SK-N-SH treated with all-trans-retinoic acid at 6 μM for 48 hours (cell line): ENCODE results near the gene HYAL3.
A peak's percentile ranks its signal among the peaks of the same experiment; 100 is the strongest.

Experiments
- ATAC-seq: fragments of 200-7000 bp; cut with Tn5 transposase; 3 replicates; pipeline ENCODE4 v1.9.1; 2020; ENCODE audit warnings: mild to moderate bottlenecking, moderate library complexity
- CREB5 ChIP-seq: fragments of 250-450 bp; sonication (Bioruptor Pico); IDR thresholded peaks from 2 replicates; pipeline ENCODE4 v1.5.1; 2020; ENCODE audit warnings: low read depth, mild to moderate bottlenecking, moderate library complexity
- CSDC2 ChIP-seq: fragments of 250-450 bp; sonication (Bioruptor Pico); IDR thresholded peaks from 2 replicates; pipeline ENCODE4 v1.5.0; 2020; ENCODE audit warnings: mild to moderate bottlenecking, moderate library complexity
- CSRNP3 ChIP-seq: fragments of 250-450 bp; sonication (Bioruptor Pico); IDR thresholded peaks from 2 replicates; pipeline ENCODE4 v1.5.1; 2021; ENCODE audit warnings: mild to moderate bottlenecking, moderate library complexity
- ESRRG ChIP-seq: fragments of 250-450 bp; sonication (Bioruptor Pico); IDR thresholded peaks from 2 replicates; pipeline ENCODE4 v1.6.1; 2021; ENCODE audit warnings: mild to moderate bottlenecking
- GLIS3 ChIP-seq: fragments of 250-450 bp; sonication (Bioruptor Pico); IDR thresholded peaks from 2 replicates; pipeline ENCODE4 v1.5.0; 2020; ENCODE audit warnings: mild to moderate bottlenecking, moderate library complexity
- ISL1 ChIP-seq: fragments of 250-450 bp; sonication (Bioruptor Pico); IDR thresholded peaks from 2 replicates; pipeline ENCODE4 v2.1.2; 2022; ENCODE audit warnings: mild to moderate bottlenecking, moderate library complexity
- OSR1 ChIP-seq: fragments of 250-450 bp; sonication (Bioruptor Pico); IDR thresholded peaks from 2 replicates; pipeline ENCODE4 v1.8.0; 2022; ENCODE audit warnings: moderate library complexity, mild to moderate bottlenecking, inconsistent platforms
- PATZ1 ChIP-seq: fragments of 250-450 bp; sonication (Bioruptor Pico); IDR thresholded peaks from 2 replicates; pipeline ENCODE4 v1.8.0; 2020; ENCODE audit warnings: mild to moderate bottlenecking, moderate library complexity, borderline replicate concordance
- PPARA ChIP-seq: fragments of 250-450 bp; sonication (Bioruptor Pico); IDR thresholded peaks from 2 replicates; pipeline ENCODE4 v1.5.0; 2020; ENCODE audit warnings: mild to moderate bottlenecking, borderline replicate concordance
- RARB ChIP-seq: fragments of 250-450 bp; sonication (Bioruptor Pico); IDR thresholded peaks from 2 replicates; pipeline ENCODE4 v1.8.0; 2021; ENCODE audit warnings: mild to moderate bottlenecking, moderate library complexity
- TCF4 ChIP-seq: fragments of 250-450 bp; sonication (Bioruptor Pico); IDR thresholded peaks from 2 replicates; pipeline ENCODE4 v1.8.0; 2021; ENCODE audit warnings: mild to moderate bottlenecking, moderate library complexity, borderline replicate concordance
- TSHZ2 ChIP-seq: fragments of 250-450 bp; sonication (Bioruptor Pico); IDR thresholded peaks from 2 replicates; pipeline ENCODE4 v1.5.0; 2020; ENCODE audit warnings: mild to moderate bottlenecking, moderate library complexity
- ZFP3 ChIP-seq: fragments of 250-450 bp; sonication (Bioruptor Pico); IDR thresholded peaks from 2 replicates; pipeline ENCODE4 v1.5.0; 2020; ENCODE audit warnings: mild to moderate bottlenecking, moderate library complexity
- ZNF70 ChIP-seq: fragments of 450-650 bp; formaldehyde crosslinking; IDR thresholded peaks from 2 replicates; pipeline ENCODE4 v1.5.0; 2020; ENCODE audit warnings: mild to moderate bottlenecking, moderate library complexity

Gene HYAL3

GRCh38 chr3:50261505-50261904 is 37.7 kb downstream of the HYAL3 start:
- no peak for ATAC-seq
- TF ChIP-seq RARB (no peak), PATZ1 (CRISPR knock-in tag) (no peak)

GRCh38 chr3:50260942-50261441 is 38.2 kb downstream of the HYAL3 start:
- TF ChIP-seq ZNF70 (CRISPR knock-in tag) (no peak), OSR1 (CRISPR knock-in tag) (no peak), GLIS3 (CRISPR knock-in tag) (no peak), CREB5 (no peak), ZFP3 (CRISPR knock-in tag) (no peak), TCF4 (CRISPR knock-in tag) (no peak)

GRCh38 chr3:50260027-50260941 is 38.9 kb downstream of the HYAL3 start:
- ATAC-seq, result peak; percentile 76
- no peak for TF ChIP-seq ISL1 (CRISPR knock-in tag)
- 0 out of 2 replicates have a peak, but pooled peaks have one; percentile 12 for TF ChIP-seq CSDC2
- peak; percentile 20; the same call in 1 of the 2 replicates for TF ChIP-seq TCF4 (CRISPR knock-in tag)
- 0 out of 2 replicates have a peak, but pooled peaks have one; percentile 59 for TF ChIP-seq PATZ1 (CRISPR knock-in tag)
- TF ChIP-seq ZFP3 (CRISPR knock-in tag), result peak; percentile 77; the same call in 1 of the 2 replicates
- 0 out of 2 replicates have a peak, but pooled peaks have one; percentile 17 for TF ChIP-seq ESRRG (CRISPR knock-in tag)
- peak; percentile 37 for TF ChIP-seq ZNF70 (CRISPR knock-in tag)
- peak; percentile 11; the same call in 1 of the 2 replicates for TF ChIP-seq CSRNP3 (CRISPR knock-in tag)
- TF ChIP-seq CREB5, result no peak
- peak; percentile 14; the same call in 1 of the 2 replicates for TF ChIP-seq TSHZ2 (CRISPR knock-in tag)
- no peak for TF ChIP-seq OSR1 (CRISPR knock-in tag)
- peak; percentile 13; the same call in 1 of the 2 replicates for TF ChIP-seq PPARA (CRISPR knock-in tag)

More at GRCh38 chr3:50260942-50261441, 38.2 kb downstream of the HYAL3 start:
- ATAC-seq, result no peak
